ENCODE measurements around the gene ILF2.
"Not testable (repeated sequence)": the region's sequence is repeated elsewhere in the genome, so short reads cannot be mapped to it uniquely, and the experiment has no call there.

ILF2 gene

DNA sequence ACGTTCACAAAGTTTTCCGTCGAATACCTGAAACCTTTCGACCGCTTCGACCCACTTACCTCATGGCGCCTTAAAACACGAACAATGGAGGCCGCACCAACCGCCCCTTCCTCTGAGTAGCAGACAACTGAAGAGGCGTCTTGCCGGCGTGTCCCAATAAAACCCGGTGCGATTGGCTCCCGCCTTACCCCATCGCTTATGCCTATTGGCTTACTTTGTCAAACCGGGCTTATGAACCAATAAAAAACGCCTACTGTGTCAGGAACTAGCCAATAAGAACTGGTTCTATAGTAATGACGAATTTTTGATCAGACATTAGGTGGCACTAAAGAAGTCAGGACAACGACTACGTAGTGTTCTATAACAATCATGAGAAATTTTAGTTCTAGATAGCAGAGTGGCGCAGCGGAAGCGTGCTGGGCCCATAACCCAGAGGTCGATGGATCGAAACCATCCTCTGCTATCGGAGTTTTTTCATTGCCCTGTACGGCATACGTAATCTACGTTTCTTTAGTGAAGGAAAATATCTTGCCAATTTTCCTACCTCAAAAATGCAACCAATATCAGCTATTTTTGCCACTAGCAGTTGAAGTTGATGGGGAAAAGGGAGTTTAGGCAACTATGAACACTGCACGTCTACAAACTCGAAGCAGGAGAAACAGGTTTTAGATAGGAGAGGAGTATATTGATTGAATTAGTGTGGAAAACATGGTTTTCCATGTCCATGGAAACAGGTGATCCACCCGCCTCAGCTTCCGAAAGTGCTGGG, at the start of gene ILF2:
TSS of gene ILF2 (minus strand) at position 135 of the 769 bp plus-strand sequence. CDS start at position 64, 71 bp downstream.
- in situ Hi-C loops (cut with MboI; ENCODE audit: low sequenced_read_pairs): no loop called here

DNA sequence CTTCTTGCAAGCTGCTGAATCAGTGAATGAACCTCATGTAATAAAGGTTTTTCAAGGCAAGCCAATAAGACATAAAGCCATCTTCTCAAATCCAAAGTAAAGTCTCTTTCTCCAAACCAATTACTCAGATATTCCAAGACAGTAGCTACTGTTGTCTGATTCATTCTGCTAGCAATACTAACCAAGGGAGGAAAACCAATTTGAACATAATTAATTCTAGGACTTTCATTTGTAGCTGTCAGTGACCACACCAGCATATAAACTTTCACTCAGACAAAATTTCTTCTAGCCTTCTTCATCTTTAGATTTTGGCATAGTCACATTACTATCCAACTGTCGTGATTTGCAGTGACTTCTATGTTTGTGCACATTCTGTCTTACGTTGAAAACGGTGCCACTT, 46.5 kb upstream of the ILF2 start:
- in situ Hi-C loops (cut with MboI; ENCODE audit: low sequenced_read_pairs): no loop called here

DNA sequence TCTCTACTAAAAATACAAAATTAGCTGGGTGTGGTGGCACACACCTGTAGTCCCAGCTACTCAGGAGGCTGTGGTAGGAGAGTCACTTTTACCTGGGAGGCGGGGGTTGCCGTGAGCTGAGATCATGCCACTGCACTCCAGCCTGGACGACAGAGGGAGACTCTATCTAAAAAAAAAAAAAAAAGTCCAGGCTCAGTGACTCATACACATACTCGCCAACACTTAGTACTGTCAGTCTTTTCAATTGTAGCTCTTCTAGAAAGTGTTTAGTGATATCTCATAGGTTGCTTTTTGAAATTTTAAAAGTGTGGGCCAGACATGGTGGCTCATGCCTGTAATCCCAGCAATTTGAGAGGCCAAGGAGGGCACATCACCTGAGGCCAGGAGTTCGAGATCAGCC, 45.4 kb upstream of the ILF2 start:
- in situ Hi-C loops (cut with MboI; ENCODE audit: low sequenced_read_pairs): not testable (repeated sequence)

DNA sequence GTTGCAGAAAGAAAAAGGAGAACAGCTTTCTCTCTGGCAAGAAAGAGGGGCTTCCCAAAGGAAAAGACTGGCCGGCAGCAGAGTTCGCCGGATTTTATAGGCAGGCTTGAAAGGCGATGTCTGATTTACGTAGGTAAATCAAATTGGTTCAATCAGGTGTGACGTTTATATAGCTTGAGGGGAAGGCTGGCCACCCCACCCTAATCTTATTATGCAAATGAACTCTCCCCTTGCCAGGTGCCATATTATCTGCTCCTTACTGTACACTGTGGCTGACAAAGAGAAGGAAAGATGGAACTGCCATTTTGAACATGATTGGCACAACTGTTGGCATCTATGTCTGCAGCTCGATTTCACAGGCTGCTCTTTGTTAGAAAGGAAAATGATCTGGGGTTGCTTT, 40.2 kb upstream of the ILF2 start:
- in situ Hi-C loops (cut with MboI; ENCODE audit: low sequenced_read_pairs): no loop called here

DNA sequence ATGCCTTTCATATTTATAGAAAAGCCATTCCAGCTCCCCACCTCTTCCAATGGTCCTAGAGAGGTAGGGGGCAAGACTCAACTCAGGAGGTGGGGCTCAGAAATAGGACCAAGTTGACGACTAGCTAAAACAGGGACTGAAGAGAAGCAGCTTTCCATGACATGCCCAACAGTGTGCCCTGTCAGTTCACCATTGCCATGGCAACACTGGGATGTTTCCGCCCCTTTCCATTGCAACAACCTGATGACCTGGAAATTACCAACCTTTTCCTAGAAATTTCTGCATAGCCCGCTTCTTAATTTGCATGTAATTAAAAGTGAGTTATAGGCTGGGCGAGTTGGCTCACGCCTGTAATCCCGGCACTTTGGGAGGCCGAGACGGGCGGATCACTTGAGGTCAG, 34.7 kb upstream of the ILF2 start:
- in situ Hi-C loops (cut with MboI; ENCODE audit: low sequenced_read_pairs): no loop called here

- in situ Hi-C loops (cut with MboI; ENCODE audit: low sequenced_read_pairs): no loop called here
Measured at GRCh38 chr1:153699768-153700167, 29.0 kb upstream of the ILF2 start.

- in situ Hi-C loops (cut with MboI; ENCODE audit: low sequenced_read_pairs): no loop called here
Measured at GRCh38 chr1:153698923-153699714, 28.3 kb upstream of the ILF2 start.

GRCh38 chr1:153698020-153698922, 27.5 kb upstream of the ILF2 start:
- in situ Hi-C loops (cut with MboI; ENCODE audit: low sequenced_read_pairs): no loop called here

- in situ Hi-C loops (cut with MboI; ENCODE audit: low sequenced_read_pairs): no loop called here
Measured at GRCh38 chr1:153697191-153698019, 26.6 kb upstream of the ILF2 start.

- in situ Hi-C loops (cut with MboI; ENCODE audit: low sequenced_read_pairs): no loop called here
Measured at GRCh38 chr1:153696741-153697140, 25.9 kb upstream of the ILF2 start.

DNA sequence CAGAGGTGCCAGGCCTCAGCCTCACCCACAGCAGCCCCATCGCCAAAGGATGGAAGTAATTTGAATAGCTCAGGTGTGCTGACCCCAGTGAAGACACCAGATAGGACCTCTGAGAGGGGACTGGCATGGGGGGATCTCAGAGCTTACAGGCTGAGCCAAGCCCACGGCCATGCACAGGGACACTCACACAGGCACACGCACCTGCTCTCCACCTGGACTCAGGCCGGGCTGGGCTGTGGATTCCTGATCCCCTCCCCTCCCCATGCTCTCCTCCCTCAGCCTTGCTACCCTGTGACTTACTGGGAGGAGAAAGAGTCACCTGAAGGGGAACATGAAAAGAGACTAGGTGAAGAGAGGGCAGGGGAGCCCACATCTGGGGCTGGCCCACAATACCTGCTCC, 22.7 kb upstream of the ILF2 start:
- in situ Hi-C loops (cut with MboI; ENCODE audit: low sequenced_read_pairs): no loop called here

- in situ Hi-C loops (cut with MboI; ENCODE audit: low sequenced_read_pairs): no loop called here
Measured at GRCh38 chr1:153688736-153689328, 18.0 kb upstream of the ILF2 start.

DNA sequence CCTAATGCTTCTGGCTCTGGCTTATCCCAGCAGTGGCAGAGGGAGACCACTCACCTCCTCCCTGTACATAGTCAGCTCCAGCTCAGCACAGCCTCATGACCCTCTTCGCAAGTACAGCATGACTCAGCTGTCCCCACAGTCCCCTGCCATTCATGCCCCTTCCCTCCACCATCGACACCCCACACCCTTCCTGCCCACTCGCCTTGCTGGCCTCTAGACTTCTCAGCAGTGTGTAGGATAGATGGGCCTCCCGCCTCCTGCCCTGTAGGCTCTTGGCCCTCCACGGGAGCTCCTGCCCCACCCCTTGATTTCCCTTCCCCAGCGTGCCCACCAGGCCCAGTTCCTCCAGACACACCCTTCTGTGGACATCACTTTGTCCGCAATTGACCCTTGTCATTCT, 17.5 kb upstream of the ILF2 start:
- in situ Hi-C loops (cut with MboI; ENCODE audit: low sequenced_read_pairs): no loop called here

- in situ Hi-C loops (cut with MboI; ENCODE audit: low sequenced_read_pairs): no loop called here
Measured at GRCh38 chr1:153687346-153688125, 16.7 kb upstream of the ILF2 start.

DNA sequence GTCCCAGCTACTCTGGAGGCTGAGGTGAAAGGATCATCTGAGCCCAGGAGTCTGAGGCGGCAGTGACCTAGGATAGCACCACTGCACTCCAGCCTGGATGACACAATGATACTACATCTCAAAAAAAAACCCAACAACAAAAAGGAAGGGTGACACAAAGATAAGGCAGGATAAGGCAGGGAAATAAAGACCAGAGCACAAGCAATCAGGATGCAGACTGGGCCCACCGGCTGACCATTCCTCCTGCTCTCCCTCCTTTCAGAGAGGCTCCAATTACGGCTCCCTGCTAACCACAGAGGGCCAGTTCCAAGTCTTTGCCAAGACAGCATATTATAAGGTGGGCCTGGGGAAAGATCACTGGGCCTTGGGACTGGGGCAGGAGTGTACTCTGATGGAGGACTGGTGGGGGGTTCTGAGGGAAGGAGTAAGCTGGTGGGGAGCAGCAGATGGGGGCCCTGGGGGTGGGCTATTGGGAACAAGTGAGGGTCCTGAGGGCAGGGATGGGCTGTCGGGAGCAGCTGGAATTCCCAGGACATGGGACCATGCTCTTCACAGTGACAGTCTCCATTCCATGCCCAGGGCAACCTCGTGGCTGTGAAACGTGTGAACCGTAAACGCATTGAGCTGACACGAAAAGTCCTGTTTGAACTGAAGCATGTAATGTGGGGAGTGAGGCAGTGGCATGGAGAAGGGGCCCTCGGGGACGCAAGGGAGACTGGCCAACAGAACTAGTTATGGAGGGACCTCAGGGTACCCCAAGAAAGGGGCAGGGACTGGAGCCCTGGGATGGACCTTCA, 14.9 kb upstream of the ILF2 start:
- in situ Hi-C loops (cut with MboI; ENCODE audit: low sequenced_read_pairs): no loop called here

- in situ Hi-C loops (cut with MboI; ENCODE audit: low sequenced_read_pairs): no loop called here
Measured at GRCh38 chr1:153684892-153685291, 14.1 kb upstream of the ILF2 start.

GRCh38 chr1:153683854-153684253, 13.1 kb upstream of the ILF2 start:
- in situ Hi-C loops (cut with MboI; ENCODE audit: low sequenced_read_pairs): no loop called here

DNA sequence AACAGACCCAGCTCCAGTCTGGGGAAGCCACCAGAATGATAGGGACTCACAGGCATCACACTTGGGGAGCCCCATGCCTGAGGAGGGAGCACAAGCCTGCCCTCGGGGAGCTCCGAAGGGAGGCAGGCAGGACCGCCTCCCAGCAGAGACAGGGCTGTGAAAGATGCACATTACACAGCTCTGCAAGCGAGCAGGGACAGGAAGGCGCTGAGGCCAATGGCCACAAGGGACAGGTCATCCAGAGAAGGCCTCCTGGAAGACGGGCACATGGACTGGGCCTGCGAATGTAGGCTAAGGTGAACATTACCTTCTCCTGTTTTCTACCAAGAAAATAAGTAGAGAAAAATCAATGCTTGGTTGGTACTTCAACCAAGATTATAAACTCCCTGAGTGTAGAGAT, 11.9 kb upstream of the ILF2 start:
- in situ Hi-C loops (cut with MboI; ENCODE audit: low sequenced_read_pairs): no loop called here

- in situ Hi-C loops (cut with MboI; ENCODE audit: low sequenced_read_pairs): no loop called here
Measured at GRCh38 chr1:153680120-153680403, 9.3 kb upstream of the ILF2 start.

Measured in HL-60/S4 (cell line).